Cardiac muscle cell (in vitro differentiated cells and primary cell): ENCODE data around the gene TNKS2. TPM values are rescaled to one million over a fixed set of nuclear protein-coding genes. Genes with fewer than 3 reads are reported as not detected.
A peak's percentile ranks its signal among the peaks of the same experiment; 100 is the strongest.

Experiments used
- DNase-seq, 2 donors: peaks; one replicate each; pipeline versions ENCODE4 v3.0.0 to v3.0.0-alpha.2; 2010 to 2017; ENCODE audit warnings: low read depth in 1 of 2, low spot score in 1 of 2
- H3K27ac ChIP-seq: fragments of 200-600 bp; sonication (generic); 2 replicates; pipeline ENCODE4 v1.5.1; 2016
- H3K27me3 ChIP-seq: fragments of 200-600 bp; sonication (generic); 2 replicates; pipeline ENCODE4 v1.6.0; 2016; ENCODE audit warnings: control low read depth
- H3K36me3 ChIP-seq: fragments of 200-600 bp; sonication (generic); 2 replicates; pipeline ENCODE4 v1.5.1; 2016; ENCODE audit warnings: control low read depth
- H3K4me1 ChIP-seq: fragments of 200-600 bp; sonication (generic); 2 replicates; pipeline ENCODE4 v1.8.1; 2017; ENCODE audit warnings: low read depth, mild to moderate bottlenecking, mixed run types
- H3K4me3 ChIP-seq: fragments of 200-600 bp; sonication (generic); 2 replicates; pipeline ENCODE4 v1.5.1; 2016; ENCODE audit warnings: mild to moderate bottlenecking
- H3K9me3 ChIP-seq: fragments of 200-600 bp; sonication (generic); 2 replicates; pipeline ENCODE4 v1.5.1; 2017; ENCODE audit warnings: low read depth, mild to moderate bottlenecking, control low read depth
- CTCF ChIP-seq: IDR thresholded peaks from 2 replicates; pipeline ENCODE4 v1.5.1; 2012; ENCODE audit warnings: low read depth, mild to moderate bottlenecking, low read length
- polyA plus RNA-seq: library from polyadenylated mRNA; unstranded; fragments of >200 nt; fragmentation: Nextera tagmentation; extraction: Ambion mirVana; gene quantifications from 2 replicates; pipeline ENCODE4 v1.2.1, GENCODE V29; 2016
- total RNA-seq: library from RNA; depleted of rRNA; stranded (reverse); fragments of >200 nt; gene quantifications from 2 replicates; pipeline ENCODE4 v1.2.3, GENCODE V29; 2016

TNKS2 gene
- total and polyA plus RNA-seq, 2 experiments from 2014 or later = 22.8 to 52.9 TPM

- DNase-seq = no peak
- H3K36me3 ChIP-seq = no peaks in the 10 kb centered on the region
- no peaks in the 10 kb centered on the region for H3K4me1 ChIP-seq
- no peaks in the 10 kb centered on the region for H3K9me3 ChIP-seq
- H3K4me3 ChIP-seq = no peak overlapping the region
- no peak overlapping the region for H3K27ac ChIP-seq
- no peak for TF ChIP-seq CTCF
- H3K27me3 ChIP-seq = no peaks in the 10 kb centered on the region
These were observed 15.7 kb upstream of the TNKS2 start for GRCh38 chr10:91782539-91782938.

- Histone ChIP-seq H3K9me3 (no peaks in the 10 kb centered on the region), H3K27ac (no peak overlapping the region), H3K27me3 (no peaks in the 10 kb centered on the region), H3K4me3 (no peak overlapping the region), H3K4me1 (no peaks in the 10 kb centered on the region), H3K36me3 (no peaks in the 10 kb centered on the region)
- TF ChIP-seq CTCF = no peak
- DNase-seq = no peak
These were observed 12.4 kb upstream of the TNKS2 start for GRCh38 chr10:91785830-91786229.

- no peak overlapping the region for H3K27ac ChIP-seq
- no peaks in the 10 kb centered on the region for H3K4me1 ChIP-seq
- no peak for TF ChIP-seq CTCF
- H3K4me3 ChIP-seq = no peak overlapping the region
- no peaks in the 10 kb centered on the region for H3K36me3 ChIP-seq
- no peaks in the 10 kb centered on the region for H3K9me3 ChIP-seq
- DNase-seq = no peak
- H3K27me3 ChIP-seq = no peaks in the 10 kb centered on the region
These were observed 11.0 kb upstream of the TNKS2 start for GRCh38 chr10:91787258-91787657.

GRCh38 chr10:91787810-91788209 lies 10.4 kb upstream of the TNKS2 start:
- no peaks in the 10 kb centered on the region for H3K4me1 ChIP-seq
- no peak overlapping the region for H3K4me3 ChIP-seq
- no peaks in the 10 kb centered on the region for H3K27me3 ChIP-seq
- no peaks in the 10 kb centered on the region for H3K9me3 ChIP-seq
- H3K27ac ChIP-seq = no peak overlapping the region
- DNase-seq = no peak
- H3K36me3 ChIP-seq = no peaks in the 10 kb centered on the region
- TF ChIP-seq CTCF = no peak

GRCh38 chr10:91788527-91788926 lies 9.7 kb upstream of the TNKS2 start:
- H3K4me1 ChIP-seq = no peaks in the 10 kb centered on the region
- no peak for TF ChIP-seq CTCF

GRCh38 chr10:91796331-91797047 lies 1.7 kb upstream of the TNKS2 start:
- Histone ChIP-seq H3K36me3 (no peaks in the 10 kb centered on the region), H3K27ac (peak overlapping the region; percentile 98), H3K4me1 (peaks cover 36% of the 10 kb centered on the region), H3K9me3 (no peaks in the 10 kb centered on the region), H3K27me3 (no peaks in the 10 kb centered on the region), H3K4me3 (peak overlapping the region; percentile 12)
- no peak for TF ChIP-seq CTCF
- peak in 1 of 2 donors; percentile 6 for DNase-seq

More at GRCh38 chr10:91788527-91788926, 9.7 kb upstream of the TNKS2 start:
- Histone ChIP-seq H3K36me3 (no peaks in the 10 kb centered on the region), H3K4me3 (no peak overlapping the region), H3K9me3 (no peaks in the 10 kb centered on the region), H3K27ac (no peak overlapping the region), H3K27me3 (no peaks in the 10 kb centered on the region)
- no peak for DNase-seq
